OCI-LY7 (cell line): Measurements from ENCODE around the gene RCAN3. TPM values are rescaled to one million over a fixed set of nuclear protein-coding genes. Genes with fewer than 3 reads are reported as not detected.
"Not testable (repeated sequence)": the region's sequence is repeated elsewhere in the genome, so short reads cannot be mapped to it uniquely, and the experiment has no call there.

Source experiments
- BruUV-seq: library from RNA; stranded (reverse); fragments of 400-500 nt; replicated peaks from 2 replicates; lab custom pipeline; 2021; lab: Mats Ljungman, UMichigan
- CTCF ChIA-PET: fragments of 300-600 bp; sonication (Branson Sonifier 250); formaldehyde crosslinking; loops from one replicate; lab custom pipeline; 2022; ENCODE audit warnings: antibody characterized with exemption; ENCODE audit not compliant: unreplicated experiment; lab: Charles Lee
- POLR2A ChIA-PET: fragments of 300-600 bp; sonication (Branson Sonifier 250); formaldehyde crosslinking; loops from one replicate; lab custom pipeline; 2022; ENCODE audit warnings: antibody characterized with exemption; lab: Charles Lee
- DNase-seq: peaks from one replicate; pipeline ENCODE4 v3.0.0-alpha.2; 2015; ENCODE audit warnings: low spot score
- H2AFZ ChIP-seq: fragments of 200-600 bp; sonication (generic), shearing (Covaris generic); 2 replicates; pipeline ENCODE4 v1.6.1; 2014; ENCODE audit warnings: mild to moderate bottlenecking, antibody characterized with exemption, low read length, moderate library complexity
- H3K27ac ChIP-seq: fragments of 200-600 bp; sonication (generic); 2 replicates; pipeline ENCODE4 v1.5.1; 2014; ENCODE audit warnings: mixed run types, low read depth, mild to moderate bottlenecking, moderate library complexity, low read length, inconsistent platforms; ENCODE audit not compliant: poor library complexity, severe bottlenecking
- H3K36me3 ChIP-seq: fragments of 200-600 bp; sonication (generic); 2 replicates; pipeline ENCODE4 v1.6.1; 2014; ENCODE audit warnings: mild to moderate bottlenecking, antibody characterized with exemption, low read length, moderate library complexity, mixed read lengths; ENCODE audit not compliant: insufficient read depth
- H3K4me1 ChIP-seq: fragments of 200-600 bp; sonication (generic); 2 replicates; pipeline ENCODE4 v1.5.1; 2014; ENCODE audit warnings: mild to moderate bottlenecking, low read length; ENCODE audit not compliant: insufficient read depth, poor library complexity, severe bottlenecking
- H3K4me2 ChIP-seq: fragments of 200-600 bp; sonication (generic); 2 replicates; pipeline ENCODE4 v1.6.1; 2014; ENCODE audit warnings: mild to moderate bottlenecking, low read length
- H3K4me3 ChIP-seq: fragments of 200-600 bp; sonication (generic); 2 replicates; pipeline ENCODE4 v1.5.1; 2014; ENCODE audit warnings: mild to moderate bottlenecking, low read depth, low read length; ENCODE audit not compliant: poor library complexity, severe bottlenecking
- H3K79me2 ChIP-seq: fragments of 200-600 bp; sonication (generic); 2 replicates; pipeline ENCODE4 v1.6.1; 2016; ENCODE audit warnings: low read depth, mild to moderate bottlenecking, low read length, moderate library complexity, mixed read lengths; ENCODE audit not compliant: insufficient read depth
- H3K9me2 ChIP-seq: fragments of 200-600 bp; sonication (generic); 2 replicates; pipeline ENCODE4 v1.6.1; 2016; ENCODE audit warnings: mild to moderate bottlenecking, low read length, mixed read lengths; ENCODE audit not compliant: insufficient read depth
- H3K9me3 ChIP-seq: fragments of 200-600 bp; sonication (generic); 2 replicates; pipeline ENCODE4 v1.6.1; 2014; ENCODE audit warnings: mild to moderate bottlenecking, mixed run types, low read length, mixed read lengths
- H4K20me1 ChIP-seq: fragments of 200-600 bp; sonication (generic); 2 replicates; pipeline ENCODE4 v1.6.1; 2014; ENCODE audit warnings: mild to moderate bottlenecking, antibody characterized with exemption, low read length, moderate library complexity, mixed read lengths; ENCODE audit not compliant: insufficient read depth
- EZH2phosphoT487 ChIP-seq: fragments of 200-600 bp; sonication (generic); IDR thresholded peaks from 2 replicates; pipeline ENCODE4 v1.6.1; 2018; ENCODE audit warnings: low read depth, borderline replicate concordance, mild to moderate bottlenecking, mixed run types, antibody characterized with exemption, low read length, moderate library complexity, mixed read lengths
- intact Hi-C: fragments of 100-400 bp; cut with micrococcal nuclease; formaldehyde crosslinking; loops from one replicate; pipeline ENCODE4 v1.10.0; 2022; ENCODE audit not compliant: unreplicated experiment
- total RNA-seq, 2 experiments: library from RNA; depleted of rRNA in 1 of 2; stranded (reverse); fragments of >200 nt in 1 of 2; shearing (Covaris generic) in 1 of 2; gene quantifications; 2 replicates each; pipeline ENCODE4 v1.2.3, GENCODE V29; 2014 to 2022
- TF ChIP-seq, protein P1 (sequence below): fragments of 200-600 bp; sonication (generic); conservative IDR thresholded peaks from 2 replicates; pipeline ENCODE4 v1.5.1; 2014; ENCODE audit warnings: mild to moderate bottlenecking, antibody characterized with exemption, low read length, moderate library complexity, mixed read lengths

RCAN3 gene
- total RNA-seq, 2 experiments from 2014 or later: 13.0 to 47.8 TPM

DNA sequence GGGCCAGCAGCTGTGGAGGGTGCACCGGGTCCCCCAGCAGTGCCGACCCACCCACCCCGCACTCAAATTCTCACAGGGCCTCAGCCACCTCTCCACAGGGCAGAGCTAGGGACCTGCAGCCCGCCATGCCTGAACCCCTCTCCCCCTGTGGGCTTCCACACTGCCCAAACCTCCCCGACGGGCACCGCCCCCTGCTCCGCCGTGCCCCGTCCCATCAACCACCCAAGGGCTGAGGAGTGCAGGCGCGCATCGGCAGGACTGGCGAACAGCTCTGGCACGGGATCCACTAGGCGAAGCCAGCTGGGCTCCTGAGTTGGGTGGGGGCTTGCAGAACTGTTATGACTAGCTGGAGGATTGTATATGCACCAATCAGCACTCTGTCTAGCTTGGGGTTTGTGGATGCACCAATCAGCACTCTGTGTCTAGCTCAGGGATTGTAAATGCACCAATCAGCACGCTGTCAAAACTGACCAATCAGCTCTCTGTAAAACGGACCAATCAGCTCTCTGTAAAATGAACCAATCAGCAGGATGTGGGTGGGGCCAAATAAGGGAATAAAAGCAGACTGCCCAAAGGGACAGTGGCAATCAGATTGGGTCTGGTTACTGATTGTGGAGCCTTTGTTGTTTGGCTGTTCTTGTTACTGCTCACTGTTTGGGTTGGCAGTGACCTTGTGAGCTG lies 12.4 kb upstream of the RCAN3 start:
- Histone ChIP-seq H3K36me3 (no peaks in the 10 kb centered on the region), H3K9me2 (no peaks in the 10 kb centered on the region), H3K4me1 (peaks cover 15% of the 10 kb centered on the region), H3K79me2 (no peaks in the 10 kb centered on the region), H3K4me3 (no peak overlapping the region), H3K27ac (no peak overlapping the region), H3K9me3 (peaks cover 11% of the 10 kb centered on the region; the same call in 1 of the 2 replicates), H4K20me1 (no peaks in the 10 kb centered on the region), H3K4me2 (no peak overlapping the region), H2AFZ (no peak overlapping the region)
- CTCF ChIA-PET: no interaction called here
- TF ChIP-seq, protein P1, sequence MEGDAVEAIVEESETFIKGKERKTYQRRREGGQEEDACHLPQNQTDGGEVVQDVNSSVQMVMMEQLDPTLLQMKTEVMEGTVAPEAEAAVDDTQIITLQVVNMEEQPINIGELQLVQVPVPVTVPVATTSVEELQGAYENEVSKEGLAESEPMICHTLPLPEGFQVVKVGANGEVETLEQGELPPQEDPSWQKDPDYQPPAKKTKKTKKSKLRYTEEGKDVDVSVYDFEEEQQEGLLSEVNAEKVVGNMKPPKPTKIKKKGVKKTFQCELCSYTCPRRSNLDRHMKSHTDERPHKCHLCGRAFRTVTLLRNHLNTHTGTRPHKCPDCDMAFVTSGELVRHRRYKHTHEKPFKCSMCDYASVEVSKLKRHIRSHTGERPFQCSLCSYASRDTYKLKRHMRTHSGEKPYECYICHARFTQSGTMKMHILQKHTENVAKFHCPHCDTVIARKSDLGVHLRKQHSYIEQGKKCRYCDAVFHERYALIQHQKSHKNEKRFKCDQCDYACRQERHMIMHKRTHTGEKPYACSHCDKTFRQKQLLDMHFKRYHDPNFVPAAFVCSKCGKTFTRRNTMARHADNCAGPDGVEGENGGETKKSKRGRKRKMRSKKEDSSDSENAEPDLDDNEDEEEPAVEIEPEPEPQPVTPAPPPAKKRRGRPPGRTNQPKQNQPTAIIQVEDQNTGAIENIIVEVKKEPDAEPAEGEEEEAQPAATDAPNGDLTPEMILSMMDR: no peak
- TF ChIP-seq EZH2phosphoT487: no peak
- DNase-seq: no peak
- intact Hi-C loops: no loop called here
- POLR2A ChIA-PET: interaction anchor here (0.6 to 1.4 kb wide), 4 partner anchors 9 to 221 kb away, joined by 3 to 10 read pairs (median 3); no protein-coding TSS in a partner anchor
- no TSS peak for BruUV-seq

DNA sequence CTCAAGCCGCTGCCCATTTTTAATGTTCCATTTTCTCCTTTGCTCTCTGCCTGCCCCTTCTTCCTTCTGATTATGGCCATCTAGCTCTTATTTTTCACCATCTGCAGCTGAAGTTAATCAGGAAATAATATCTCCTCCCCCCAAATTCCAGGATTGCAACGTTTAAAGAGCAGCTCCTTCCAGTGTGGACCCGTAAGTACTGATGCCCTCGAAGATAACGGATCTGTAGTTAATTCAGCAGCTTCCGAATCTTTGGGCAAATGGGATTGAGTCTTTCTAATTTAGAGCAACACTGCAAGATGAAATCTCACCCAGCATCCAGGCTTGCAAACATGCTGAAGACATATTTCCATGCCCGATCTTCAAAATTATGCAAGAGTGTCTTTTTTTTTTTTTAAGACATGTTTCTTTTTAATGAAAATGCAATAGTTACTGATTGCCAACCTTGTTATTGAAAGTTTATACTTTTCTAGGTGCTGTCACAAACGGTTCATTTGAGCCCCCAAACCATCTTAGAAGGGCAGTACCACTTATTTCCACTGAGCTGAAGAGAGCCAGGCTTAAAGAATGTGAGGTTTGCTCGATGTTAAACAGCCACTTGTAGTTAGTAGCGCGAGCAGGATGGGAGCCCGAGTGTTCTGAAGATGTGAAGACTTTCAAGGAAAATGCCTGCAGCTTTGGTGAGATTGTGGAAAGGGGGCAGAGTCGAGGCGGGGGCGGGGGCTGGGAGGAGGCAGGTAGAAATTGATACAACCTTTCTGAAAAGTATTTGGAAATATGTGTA lies 10.9 kb upstream of the RCAN3 start:
- ChIA-PET CTCF (no interaction called here), POLR2A (interaction anchor here (0.6 to 1.4 kb wide), 5 partner anchors 10 to 41 kb away, joined by 3 to 10 read pairs (median 3); no protein-coding TSS in a partner anchor)
- Histone ChIP-seq H3K9me3 (peaks cover 11% of the 10 kb centered on the region; the same call in 1 of the 2 replicates), H3K36me3 (no peaks in the 10 kb centered on the region), H3K27ac (no peak overlapping the region), H3K4me3 (no peak overlapping the region), H3K4me1 (peaks cover 7% of the 10 kb centered on the region), H2AFZ (no peak overlapping the region), H3K9me2 (no peaks in the 10 kb centered on the region), H4K20me1 (no peaks in the 10 kb centered on the region), H3K79me2 (no peaks in the 10 kb centered on the region), H3K4me2 (no peak overlapping the region)
- DNase-seq: no peak
- no TSS peak for BruUV-seq
- intact Hi-C loops: no loop called here
- no peak for TF ChIP-seq EZH2phosphoT487
- TF ChIP-seq, protein P1: no peak

DNA sequence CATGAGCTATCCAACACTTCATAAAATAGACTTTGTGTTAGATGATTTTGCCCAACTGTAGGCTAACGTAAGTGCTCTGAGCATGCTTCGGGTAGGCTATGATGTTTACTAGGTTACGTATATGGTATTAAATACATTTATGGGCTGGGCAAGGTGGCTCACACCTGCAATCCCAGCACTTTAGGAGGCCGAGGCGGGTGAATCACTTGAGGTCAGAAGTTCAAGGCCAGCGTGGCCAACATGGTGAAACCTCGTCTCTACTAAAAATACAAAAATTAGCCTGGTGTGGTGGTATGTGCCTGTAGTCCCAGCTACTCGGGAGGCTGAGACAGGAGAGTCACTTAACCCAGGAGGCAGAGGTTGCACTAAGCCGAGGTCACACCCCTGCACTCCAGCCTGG lies 9.7 kb upstream of the RCAN3 start:
- H3K4me1 ChIP-seq, H3K4me2 ChIP-seq, H3K36me3 ChIP-seq, H3K9me2 ChIP-seq, H3K79me2 ChIP-seq, H3K4me3 ChIP-seq, CTCF ChIA-PET, BruUV-seq, intact Hi-C loops, H2AFZ ChIP-seq, H4K20me1 ChIP-seq, DNase-seq, H3K27ac ChIP-seq: not testable (repeated sequence)
- peaks cover 11% of the 10 kb centered on the region; the same call in 1 of the 2 replicates for H3K9me3 ChIP-seq
- POLR2A ChIA-PET: interaction anchor here (0.9 kb wide), 1 partner anchor 9 kb away, joined by 3 read pairs; no protein-coding TSS in a partner anchor
